ENCODE results near the gene DHCR24. TPM values are rescaled to one million over a fixed set of nuclear protein-coding genes. Genes with fewer than 3 reads are reported as not detected.
A peak's percentile ranks its signal among the peaks of the same experiment; 100 is the strongest.

DHCR24 gene
- total RNA-seq, 4 donors from 2014 or later: 299 to 488 (median 404) TPM

GRCh38 chr1:54851406-54851805 lies 35.6 kb downstream of the DHCR24 start:
- no peak overlapping the region for H3K4me3 ChIP-seq (ENCODE audit: low read depth, poor library complexity, severe bottlenecking)
- DNase-seq (ENCODE audit: low spot score in 2 of 2): peak in 1 of 2 donors; percentile 79
- no peak for TF ChIP-seq CTCF (IDR thresholded peaks at IDR 0.05)
- TF ChIP-seq POLR2A (IDR thresholded peaks at IDR 0.05): no peak
- 85 to 92% methylated on average over 8 to 9 of the region's 9 CpGs for WGBS, 2 donors
- intact Hi-C loops (cut with DNase I; ENCODE audit: low total_unique reads): no loop called here

DNA sequence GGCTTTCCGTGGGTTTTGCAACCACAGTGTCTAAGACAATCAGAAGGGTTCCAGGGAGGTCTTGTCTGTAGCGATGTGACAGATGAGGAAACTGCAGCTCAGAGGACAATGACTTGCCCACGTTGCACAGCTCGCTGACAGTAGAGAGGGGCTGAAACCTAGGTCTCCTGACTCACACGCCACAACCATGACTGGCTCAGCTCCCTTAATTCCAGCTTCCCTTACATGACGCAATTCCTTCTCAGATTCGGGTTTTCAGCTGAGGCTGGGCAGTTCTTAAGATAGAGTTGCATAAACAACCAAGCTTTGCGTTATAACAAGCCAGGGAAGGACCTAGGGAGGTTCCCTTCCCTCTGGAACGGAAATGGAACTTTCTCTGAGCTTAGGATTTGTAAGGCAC lies 36.3 kb downstream of the DHCR24 start:
- peak; percentile 72 to 89 for DNase-seq (ENCODE audit: low spot score in 2 of 2)
- intact Hi-C loops (cut with DNase I; ENCODE audit: low total_unique reads): no loop called here
- H3K4me3 ChIP-seq (ENCODE audit: low read depth, poor library complexity, severe bottlenecking): no peak overlapping the region
- TF ChIP-seq CTCF (IDR thresholded peaks at IDR 0.05): no peak
- TF ChIP-seq POLR2A (IDR thresholded peaks at IDR 0.05): no peak
- 35 to 38% methylated on average over 9 of the region's 9 CpGs for WGBS, 2 donors

- no peak overlapping the region for H3K4me3 ChIP-seq (ENCODE audit: low read depth, poor library complexity, severe bottlenecking)
- 28 to 31% methylated on average over 5 of the region's 5 CpGs for WGBS, 2 donors
- no peak for TF ChIP-seq POLR2A (IDR thresholded peaks at IDR 0.05)
- TF ChIP-seq CTCF (IDR thresholded peaks at IDR 0.05): no peak
- DNase-seq (ENCODE audit: low spot score in 2 of 2): peak; percentile 30 to 86
- intact Hi-C loops (cut with DNase I; ENCODE audit: low total_unique reads): no loop called here
Observed at GRCh38 chr1:54850069-54850730, 36.8 kb downstream of the DHCR24 start.

DNA sequence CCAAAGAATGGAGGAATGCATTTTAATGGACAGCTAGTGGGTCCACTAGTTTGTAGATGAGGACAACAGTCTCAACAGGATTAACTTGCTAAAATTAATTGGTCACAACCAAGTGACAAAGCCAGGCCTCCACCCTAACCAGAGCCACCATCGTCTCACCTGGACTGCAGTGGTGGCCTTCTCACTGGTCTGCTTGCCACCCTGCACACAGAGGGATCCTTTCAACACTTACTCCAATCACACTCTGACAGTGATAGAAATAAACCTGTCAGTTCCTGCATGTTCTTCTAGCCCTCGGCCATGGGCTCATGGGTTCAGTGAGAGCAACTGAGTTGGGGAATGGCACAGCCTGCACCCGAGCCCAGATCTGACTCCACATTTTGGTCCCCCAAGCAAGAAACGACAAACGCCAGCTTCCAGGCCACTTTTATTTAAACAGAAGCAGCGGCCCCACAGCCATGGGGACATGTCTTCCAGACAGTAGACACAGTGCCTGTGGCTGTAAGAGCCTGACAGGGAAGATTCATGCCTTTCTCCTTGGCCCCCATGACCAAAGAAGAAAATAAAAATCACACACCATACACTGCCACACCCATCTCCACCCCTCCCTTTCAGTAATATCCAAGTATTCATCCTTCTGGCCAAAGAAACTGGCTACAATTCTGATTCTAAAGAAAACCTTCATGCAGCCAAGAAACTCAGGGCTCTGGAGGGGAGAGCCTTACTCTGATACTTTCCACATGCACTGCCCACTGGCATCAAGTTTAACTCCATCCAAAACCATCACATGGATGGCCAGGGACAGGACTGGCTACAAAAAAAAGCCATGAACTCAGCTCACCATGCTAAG lies 37.6 kb downstream of the DHCR24 start:
- no peak overlapping the region for H3K4me3 ChIP-seq (ENCODE audit: low read depth, poor library complexity, severe bottlenecking)
- WGBS, 2 donors: 35 to 37% methylated on average over 6 of the region's 6 CpGs
- TF ChIP-seq CTCF (IDR thresholded peaks at IDR 0.05) (no peak), POLR2A (IDR thresholded peaks at IDR 0.05) (no peak)
- intact Hi-C loops (cut with DNase I; ENCODE audit: low total_unique reads): no loop called here
- peak in 1 of 2 donors; percentile 78 for DNase-seq (ENCODE audit: low spot score in 2 of 2)

GRCh38 chr1:54848134-54848948 lies 38.7 kb downstream of the DHCR24 start:
- TF ChIP-seq CTCF (IDR thresholded peaks at IDR 0.05): no peak
- intact Hi-C loops (cut with DNase I; ENCODE audit: low total_unique reads): no loop called here
- peak in 1 of 2 donors; percentile 68 for DNase-seq (ENCODE audit: low spot score in 2 of 2)
- no peak overlapping the region for H3K4me3 ChIP-seq (ENCODE audit: low read depth, poor library complexity, severe bottlenecking)
- WGBS, 2 donors: 81 to 92% methylated on average over 7 of the region's 7 CpGs

All from lower leg skin (tissue), 4 donors.